ENCODE measurements around the gene ZNF213.
"Not testable (repeated sequence)": the region's sequence is repeated elsewhere in the genome, so short reads cannot be mapped to it uniquely, and the experiment has no call there.

The ZNF213 gene

DNA sequence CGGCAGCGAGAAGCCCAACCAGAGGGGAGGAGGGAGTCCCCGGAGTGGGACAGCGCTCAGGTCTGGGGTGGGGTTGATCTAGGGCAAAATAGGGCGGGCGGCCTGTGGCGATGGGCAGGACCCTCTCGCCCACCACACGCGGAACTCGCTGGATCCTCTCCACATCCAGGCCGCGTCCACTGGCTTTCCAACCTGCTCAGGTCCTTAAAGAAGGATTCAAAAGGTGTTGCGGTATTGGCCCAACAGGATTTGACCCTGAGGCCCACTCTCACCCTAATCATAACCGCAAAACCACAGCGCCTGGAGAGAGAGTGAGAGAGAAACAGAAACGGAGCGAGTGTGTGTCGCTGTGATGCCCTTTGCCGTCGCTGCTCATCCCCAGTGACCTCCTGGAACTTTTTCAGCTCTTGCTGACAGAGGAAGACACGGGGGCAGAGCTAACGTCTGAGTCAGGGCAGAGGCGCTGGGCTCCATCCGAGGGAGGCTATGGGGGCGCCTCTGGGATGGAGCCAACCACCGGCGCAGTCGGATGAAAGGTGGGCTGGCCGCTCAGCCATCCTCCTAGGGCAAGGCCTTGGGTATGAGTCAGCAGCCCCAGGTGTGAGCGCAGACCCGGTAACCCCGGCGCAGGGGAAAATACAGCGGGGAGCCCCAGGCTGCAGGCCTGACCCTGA, 36.5 kb downstream of the ZNF213 start:
- DNase-seq = no peak

DNA sequence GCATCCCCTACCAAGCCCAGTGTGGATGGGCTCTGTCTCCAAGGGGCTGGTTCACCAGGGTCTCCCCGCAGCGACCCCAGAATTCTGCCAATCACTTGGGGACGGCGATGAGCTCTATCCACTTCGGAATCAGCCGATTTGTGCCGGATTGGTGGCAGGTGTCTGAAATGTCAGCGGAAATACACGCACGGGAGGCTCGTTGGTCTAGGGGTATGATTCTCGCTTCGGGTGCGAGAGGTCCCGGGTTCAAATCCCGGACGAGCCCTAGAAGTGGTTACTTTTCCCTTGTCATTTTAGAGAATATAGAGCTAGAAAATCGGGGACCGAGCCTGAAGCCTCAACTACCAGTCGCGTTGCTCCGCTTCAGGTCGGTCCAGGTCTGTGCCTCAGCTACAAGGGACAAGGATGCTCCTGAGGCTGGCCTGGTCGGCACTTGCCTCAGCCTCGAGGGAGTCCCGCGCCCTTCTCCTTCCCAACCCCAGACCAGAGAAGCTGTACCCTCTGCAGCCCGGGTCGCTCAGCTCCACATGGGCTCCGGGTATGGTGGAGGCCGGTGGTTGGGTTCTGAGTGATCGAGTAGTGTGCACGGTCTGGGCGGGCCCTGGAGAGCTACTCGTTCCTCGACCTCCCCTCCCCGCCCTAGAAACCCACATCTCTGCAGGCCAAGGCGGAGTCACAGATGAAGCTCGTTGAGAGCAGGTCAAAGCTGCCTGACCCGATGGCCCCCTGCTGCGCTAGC, 37.2 kb downstream of the ZNF213 start:
- DNase-seq = no peak

DNA sequence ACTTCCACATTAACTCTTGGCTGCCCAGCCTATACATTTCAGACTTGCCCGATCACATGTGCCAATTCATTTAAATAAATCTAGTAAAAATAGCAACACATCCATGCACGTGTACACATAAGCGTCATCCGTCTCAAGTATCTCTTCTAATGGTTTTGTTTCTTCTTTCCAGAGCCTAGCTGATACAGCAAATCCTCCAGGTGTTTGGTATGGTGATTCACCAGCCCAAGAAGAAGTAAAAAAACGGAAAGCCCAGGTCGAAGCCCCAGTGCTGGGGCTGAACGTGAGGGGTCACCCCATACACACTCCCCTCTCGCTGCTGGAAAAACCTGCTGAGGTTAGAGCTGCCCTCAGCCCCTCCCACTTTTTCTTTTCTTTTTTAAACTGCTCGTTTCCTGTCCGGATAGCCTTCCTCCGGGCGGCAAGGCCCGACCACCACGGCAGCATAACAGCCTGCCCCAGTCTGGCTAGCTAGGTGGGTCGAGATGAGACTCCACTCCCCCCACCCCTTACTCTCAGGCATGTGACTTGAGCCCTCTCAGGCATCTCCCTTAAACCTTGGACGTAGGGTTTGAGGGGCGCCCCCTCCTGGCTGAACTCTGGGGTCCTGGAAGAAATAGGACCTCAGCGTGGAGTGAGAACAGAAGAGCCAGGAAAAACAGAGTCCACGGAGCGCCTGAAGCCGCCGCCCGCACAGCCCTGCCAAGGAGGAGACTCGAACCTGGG, 39.2 kb downstream of the ZNF213 start:
- DNase-seq = no peak

DNA sequence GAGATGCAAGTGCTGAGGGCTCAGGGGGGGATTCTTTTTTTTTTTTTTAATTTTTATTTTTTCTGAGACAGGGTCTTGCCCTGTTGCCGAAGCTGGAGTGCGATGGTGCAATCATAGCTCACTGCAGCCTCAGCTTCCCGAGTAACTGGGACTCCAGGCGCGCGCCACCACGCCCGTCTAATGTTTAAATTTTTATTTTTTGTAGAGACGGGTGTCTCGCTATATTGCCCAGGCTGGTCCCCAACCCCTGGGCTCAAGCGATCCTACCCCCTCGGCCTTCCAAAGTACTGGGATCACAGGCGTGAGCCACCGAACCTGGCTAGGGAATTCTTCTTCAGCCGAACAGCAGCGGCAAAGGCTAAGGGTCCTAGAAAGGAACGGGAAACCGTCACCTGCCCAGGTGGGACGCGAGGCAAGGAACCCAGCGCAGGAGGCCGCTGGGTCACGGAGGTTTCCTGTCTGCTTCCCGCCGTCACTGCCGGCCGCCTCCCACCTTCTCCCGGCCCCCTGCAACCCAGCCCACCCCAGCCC, 39.9 kb downstream of the ZNF213 start:
- no peak for DNase-seq

DNA sequence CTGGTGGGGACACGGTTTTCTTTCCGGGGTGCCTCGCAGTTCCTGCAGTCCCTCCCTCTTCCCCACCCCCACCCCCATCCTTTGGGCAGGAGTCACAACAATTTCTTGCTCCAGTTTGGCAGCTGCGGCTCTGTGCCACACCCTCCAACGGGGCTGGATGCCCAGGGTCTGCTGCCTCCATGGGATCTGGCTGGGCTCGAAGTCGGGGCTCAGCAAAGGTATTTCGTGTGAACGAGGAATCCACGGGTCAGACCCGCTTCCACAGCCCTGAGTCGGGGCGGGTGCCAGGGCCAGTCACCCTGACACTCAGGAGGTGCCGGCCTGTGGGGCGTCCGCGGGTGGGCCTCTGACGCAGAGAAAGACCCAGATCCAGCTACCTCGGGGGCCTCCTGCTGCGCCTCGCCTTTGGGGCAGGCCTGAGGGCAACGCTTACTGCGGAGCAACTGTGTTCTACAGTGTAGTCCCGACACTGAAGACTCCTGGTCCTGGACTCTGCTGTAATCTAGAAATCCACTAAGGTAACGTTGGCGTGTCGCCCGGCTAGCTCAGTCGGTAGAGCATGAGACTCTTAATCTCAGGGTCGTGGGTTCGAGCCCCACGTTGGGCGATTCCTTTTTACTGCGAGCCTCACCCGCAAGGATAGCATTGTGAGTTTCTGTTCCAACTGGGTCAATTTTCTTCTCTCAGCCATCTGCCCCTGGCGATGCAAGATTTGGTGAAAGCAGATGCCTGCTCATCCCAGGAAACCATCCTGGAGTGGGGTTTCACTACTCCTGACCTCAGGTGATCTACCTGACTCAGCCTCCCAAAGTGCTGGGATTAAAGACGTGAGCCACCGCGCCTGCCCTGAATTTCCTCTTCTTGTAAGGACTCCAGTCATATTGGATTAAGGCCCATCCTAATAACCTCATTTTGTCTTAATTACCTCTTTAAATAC, 40.6 kb downstream of the ZNF213 start:
- DNase-seq = no peak

DNA sequence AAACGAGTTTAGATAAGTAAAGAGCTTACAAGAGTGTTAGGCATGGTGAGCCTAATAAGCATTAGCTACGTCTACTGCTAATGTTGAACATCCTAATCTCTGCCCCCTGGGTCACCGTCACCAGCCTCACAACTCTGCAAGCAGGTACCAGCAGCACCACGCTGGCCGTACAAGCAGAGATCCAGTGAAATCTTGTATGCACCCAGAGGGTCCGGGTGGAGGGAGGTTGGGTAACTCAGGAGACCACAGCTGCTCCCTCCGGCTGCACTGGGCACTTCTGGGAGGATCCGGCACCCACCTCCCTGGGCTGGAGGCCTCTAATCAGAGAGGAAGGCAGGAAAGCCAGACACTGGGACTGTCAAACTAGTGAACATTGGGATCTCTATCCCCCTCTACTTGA, 44.8 kb downstream of the ZNF213 start:
- DNase-seq = no peak

DNA sequence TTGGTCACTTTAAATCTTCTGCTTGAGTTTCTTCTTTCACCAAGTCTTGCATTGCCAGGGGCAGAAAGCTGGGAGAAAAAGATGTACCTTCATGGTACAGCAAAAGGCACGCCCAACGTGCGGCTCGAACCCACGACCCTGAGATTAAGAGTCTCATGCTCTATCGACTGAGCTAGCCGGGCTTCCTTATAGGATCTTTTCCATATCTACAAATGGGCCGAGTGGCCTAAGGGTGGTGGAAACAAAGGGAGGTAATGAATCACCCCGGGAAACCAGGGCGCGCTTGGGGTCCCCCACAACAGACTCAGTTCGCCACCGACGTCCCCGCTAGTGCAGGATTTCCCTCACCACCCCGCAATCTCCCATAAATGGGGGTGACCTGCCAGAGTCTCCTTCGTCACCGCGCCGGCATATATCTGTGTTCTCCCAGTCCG, 45.6 kb downstream of the ZNF213 start:
- no peak for DNase-seq

DNA sequence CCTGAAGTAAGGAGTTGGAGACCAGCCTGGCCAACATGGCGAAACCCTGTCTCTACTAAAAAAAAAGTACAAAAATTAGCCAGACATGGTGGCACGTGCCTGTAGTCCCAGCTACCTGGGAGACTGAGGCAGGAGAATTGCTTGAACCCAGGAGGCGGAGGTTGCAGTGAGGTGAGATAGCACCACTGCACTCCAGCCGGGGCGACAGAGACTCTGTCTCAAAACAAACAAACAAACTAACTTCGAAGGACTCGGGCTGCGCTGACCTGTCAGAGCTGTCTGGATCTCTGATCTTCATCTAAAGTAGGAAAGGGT, 47.4 kb downstream of the ZNF213 start:
- not testable (repeated sequence) for DNase-seq

DNA sequence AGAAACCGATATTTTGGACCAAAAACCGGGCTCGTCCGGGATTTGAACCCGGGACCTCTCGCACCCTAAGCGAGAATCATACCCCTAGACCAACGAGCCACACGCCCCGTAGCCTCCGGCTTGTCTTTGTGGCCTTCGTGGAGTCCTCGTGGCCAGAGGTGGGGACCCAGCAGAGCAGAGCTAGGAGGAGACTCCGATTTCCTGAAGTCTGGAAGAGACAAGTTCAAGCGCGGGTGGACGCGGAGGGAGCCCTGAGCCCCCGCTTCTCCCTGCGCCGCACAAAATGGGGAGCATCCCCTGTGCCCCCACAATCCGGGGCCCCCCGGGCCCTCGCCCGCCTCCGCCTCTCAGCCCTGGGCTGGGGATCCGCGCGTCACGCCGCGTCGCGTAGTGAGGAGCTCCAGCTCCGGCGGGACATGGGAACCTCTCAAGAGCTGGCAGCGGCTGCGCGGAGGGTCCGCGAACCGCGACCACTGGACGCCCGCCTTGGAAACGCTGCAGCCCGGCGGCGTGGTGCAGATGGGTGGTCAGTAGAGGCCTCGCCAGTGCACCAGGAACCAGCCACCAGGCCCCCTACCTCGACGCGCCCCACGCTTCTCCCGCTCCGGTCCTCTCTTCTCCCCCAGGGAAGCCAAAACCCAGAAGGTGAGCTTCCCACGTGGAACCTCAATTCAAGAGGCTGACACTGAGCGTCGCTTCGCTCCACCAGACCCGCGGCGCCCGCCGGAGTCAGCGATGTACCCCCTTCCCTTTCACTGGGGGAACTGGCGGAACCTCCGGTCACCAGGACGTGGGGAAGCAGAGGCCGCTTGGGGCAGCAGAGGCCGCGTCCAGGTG, 48.0 kb downstream of the ZNF213 start:
- DNase-seq = no peak

DNA sequence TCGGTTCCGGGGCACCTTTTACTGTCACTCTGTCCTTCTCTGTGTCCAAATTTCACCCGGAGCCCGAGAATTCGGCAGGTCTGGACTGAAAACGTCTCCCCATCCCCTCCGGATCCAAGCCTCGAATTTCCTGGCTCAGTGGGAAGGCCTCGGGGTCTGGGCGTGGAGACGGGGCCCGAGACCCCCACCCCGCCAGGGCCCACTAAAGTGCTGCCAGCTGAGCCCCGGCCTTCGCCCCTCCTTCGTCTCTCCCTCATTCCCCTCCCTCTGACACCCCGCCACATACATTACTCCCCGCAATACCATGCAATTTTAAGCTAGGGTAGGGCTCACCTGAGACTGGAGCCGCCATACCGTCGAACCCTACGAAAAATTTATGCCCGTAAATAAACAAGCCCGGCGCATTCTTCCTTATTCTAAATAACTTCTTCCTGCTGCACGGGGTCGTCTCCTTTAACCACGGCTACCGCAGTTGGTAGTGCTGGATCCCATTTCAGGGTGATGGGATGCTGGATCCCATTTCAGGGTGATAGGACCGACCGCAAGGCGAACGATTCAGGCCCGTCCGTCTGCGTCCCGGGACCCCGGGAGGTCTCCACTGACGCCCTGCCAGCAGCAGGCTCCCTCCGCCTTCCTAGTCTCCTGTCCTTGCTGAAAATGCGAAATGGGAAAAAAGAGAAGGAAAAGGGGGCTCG, 48.8 kb downstream of the ZNF213 start:
- no peak for DNase-seq

DNA sequence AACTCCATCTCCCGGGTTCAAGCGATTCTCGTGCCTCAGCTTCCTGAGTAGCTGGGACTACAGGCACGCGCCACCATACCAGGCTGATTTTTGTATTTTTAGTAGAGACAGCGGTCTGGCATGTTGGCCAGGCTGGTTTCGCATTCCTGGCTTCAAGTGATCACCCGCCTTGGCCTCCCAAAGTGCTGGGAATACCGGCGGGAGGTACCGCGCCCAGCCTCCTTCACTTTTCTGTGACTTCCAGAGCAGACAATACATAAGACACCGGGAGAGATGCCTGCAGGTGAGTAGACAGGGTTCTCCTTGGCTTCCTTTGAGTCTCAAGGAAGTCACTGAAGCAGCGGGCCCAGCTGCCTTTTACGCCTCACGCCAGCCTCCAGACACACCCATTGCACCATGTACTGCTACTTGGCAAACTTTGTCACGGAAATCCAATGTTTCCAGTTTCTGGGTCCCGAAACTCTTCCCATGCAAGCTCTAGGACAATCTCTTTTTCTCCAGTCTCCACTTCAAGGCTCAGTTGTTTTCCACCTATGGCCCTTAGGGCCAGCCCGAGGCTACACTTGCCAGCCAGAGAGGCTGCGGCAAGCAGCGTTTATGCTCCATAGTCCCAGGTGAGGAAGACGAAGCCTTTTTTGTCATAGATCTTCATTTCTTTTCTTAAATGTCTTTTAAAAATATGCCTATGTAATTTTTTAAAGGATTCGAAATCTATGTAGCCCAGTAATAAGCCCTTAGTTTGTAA, 52.3 kb downstream of the ZNF213 start:
- DNase-seq = no peak

DNA sequence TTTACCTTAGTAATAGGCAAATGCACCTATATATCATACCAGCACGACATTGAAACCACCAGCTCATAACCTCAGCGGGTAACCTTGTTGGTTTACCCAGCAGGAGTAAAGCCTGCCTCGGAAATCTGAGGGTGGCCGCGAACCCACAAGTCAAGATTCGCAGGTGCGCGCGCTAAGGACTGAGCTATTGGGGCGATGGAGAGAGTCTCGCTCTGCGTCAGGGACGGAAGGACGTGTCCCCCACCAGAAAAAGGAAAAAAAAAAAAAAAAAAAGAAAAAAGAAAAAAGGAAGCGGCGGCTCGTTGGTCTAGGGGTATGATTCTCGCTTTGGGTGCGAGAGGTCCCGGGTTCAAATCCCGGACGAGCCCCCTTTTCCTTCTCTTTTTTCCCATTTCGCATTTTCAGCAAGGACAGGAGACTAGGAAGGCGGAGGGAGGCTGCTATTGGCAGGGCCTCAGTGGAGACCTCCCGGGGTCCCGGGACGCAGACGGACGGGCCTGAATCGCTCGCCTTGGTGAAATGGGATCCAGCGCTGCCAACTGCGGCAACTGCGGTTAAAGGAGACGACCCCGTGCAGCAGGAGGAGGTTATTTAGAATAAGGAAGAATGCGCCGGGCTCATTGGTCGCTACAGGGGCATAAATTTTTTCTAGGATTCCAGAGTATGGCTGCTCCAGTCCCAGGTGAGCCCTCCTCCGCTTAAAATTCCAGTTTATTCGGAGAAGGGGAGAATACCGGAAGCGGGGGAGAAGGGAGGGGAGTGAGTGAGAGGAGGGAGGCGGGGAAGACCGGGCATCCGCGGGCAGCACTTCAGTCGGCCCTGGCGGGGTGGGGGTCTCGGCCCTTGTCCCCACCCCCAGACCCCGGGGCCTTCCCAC, 53.2 kb downstream of the ZNF213 start, which contains the start of gene OR1F1:
Gene OR1F1 (plus strand): TSS at position 407 of the 877 bp plus-strand sequence.
- peak; percentile 60 for DNase-seq

DNA sequence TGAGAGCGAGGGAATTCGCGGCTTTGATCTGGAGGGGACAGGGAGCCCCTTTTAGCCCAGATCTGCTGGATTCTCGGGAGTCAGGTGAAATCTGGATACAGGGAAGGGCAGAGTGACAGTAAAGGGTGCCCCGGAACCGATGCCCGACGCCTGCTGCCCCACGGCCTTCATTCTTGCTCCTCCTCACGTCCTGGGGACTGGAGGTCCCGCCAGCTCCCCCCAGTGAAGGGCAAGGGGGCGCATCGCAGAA, 53.8 kb downstream of the ZNF213 start:
- no peak for DNase-seq

DNA sequence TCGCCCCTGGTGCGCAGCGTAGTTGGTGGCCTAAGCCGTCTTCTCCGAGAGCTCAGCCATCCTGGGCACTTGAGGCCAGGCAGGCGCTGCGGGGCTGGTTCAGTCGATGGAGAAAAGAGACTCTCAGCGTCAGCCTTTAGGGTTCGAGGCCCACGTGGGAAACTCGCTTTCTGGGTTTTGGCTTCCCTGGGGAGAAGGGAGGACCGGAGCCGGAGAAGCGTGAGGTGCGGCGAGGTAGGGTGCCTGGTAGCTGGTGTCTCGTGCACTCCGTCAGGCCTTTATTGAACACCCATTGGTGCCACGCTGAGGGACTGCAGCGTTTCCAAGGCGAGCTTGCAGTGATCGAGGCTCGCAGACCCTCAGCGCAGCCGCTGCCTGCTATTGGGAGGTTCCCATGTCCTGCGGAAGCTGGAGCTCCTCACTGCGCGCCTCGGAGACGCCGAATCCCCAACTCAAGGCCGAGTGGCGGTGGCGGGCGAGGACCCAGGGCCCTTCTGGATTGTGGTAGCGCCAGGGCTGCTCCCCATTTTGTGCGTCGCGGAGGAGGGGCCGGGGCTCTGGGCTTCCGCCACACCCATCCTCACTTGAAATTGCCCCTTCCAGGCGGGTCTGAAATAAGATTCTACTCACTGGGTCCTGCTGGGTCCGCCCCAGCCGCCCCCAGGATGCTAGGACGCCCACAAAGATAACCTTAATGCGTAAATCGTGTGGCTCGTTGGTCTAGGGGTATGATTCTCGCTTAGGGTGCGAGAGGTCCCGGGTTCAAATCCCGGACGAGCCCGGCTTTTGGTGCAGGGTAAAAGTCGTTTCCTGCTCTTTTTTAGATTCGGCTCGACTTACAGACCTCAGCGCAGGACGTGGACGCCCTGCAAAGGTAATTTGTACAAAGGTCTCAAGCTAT, 54.3 kb downstream of the ZNF213 start:
- peak; percentile 48 for DNase-seq

DNA sequence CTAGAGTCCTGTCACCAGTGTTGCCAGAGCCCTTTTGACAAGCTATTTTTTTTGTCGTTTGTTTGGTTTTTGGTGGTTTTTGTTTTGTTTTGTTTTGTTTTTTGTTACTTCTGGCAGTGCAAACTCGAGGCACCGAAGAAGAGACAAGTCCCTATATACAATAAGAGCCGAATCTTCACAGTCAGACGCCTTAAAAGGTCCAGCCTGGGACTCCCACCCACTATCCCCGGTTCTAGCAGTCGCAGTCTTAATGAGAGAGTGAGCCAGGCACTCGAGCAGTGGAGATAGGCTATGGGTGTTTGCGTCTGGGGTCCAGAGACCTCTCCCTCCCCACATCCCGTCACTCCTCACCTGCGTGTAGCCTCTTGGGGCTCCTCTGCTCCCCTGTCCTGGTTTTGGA, 55.0 kb downstream of the ZNF213 start:
- no peak for DNase-seq

DNA sequence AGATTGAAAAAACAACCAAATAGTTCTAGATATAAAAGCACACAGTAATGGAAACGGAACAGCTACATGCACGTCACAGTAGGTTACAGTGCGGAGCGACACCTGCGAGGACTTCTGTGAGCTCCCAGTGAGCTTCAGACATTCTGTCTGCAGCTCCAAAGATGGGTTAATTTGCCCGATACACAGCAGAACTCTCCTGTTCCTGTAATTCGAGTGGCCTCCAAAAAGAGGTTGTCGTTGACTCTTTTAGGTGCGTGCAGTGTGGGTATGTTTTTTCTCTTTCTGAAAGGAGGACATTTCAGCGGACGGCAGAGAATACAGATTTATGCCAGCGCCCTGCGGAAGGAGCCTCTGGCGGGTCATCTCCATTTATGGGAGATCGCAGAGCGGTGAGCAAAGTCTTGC, 56.1 kb downstream of the ZNF213 start:
- no peak for DNase-seq
